Upper lobe of left lung (tissue), 4 donors: ENCODE results near the gene MGME1.

ENCODE experiments used
- CTCF ChIP-seq, 6 experiments: fragments of 450-650 bp in 4 of 6; fragments of 200-600 bp in 2 of 6; sonication (generic) in 2 of 6; IDR thresholded peaks; one replicate each; pipeline ENCODE4 v1.5.1; 2016 to 2019; ENCODE audit warnings: antibody characterized with exemption in 6 of 6
- EP300 ChIP-seq, 4 donors: sonication (generic); formaldehyde crosslinking; IDR thresholded peaks; one replicate each; pipeline ENCODE4 v1.5.1; 2017; ENCODE audit warnings: antibody characterized with exemption in 4 of 4, control low read depth in 2 of 4
- POLR2A ChIP-seq, 4 donors: fragments of 450-650 bp; IDR thresholded peaks; one replicate each; pipeline ENCODE4 v1.5.1; 2016 to 2017; ENCODE audit warnings: antibody characterized with exemption in 4 of 4, mild to moderate bottlenecking in 2 of 4
- POLR2AphosphoS5 ChIP-seq, 2 donors: sonication (generic); formaldehyde crosslinking; IDR thresholded peaks; one replicate each; pipeline ENCODE4 v1.5.1; 2017; ENCODE audit warnings: antibody characterized with exemption in 2 of 2

- TF ChIP-seq CTCF (IDR thresholded peaks at IDR 0.05) (no peak), POLR2AphosphoS5 (IDR thresholded peaks at IDR 0.05) (no peak), POLR2A (IDR thresholded peaks at IDR 0.05) (no peak), EP300 (IDR thresholded peaks at IDR 0.05) (no peak)
Observed at GRCh38 chr20:18031888-18032509, 63.2 kb downstream of the MGME1 start.
